ENCODE results near the gene UBE2V1.

The UBE2V1 gene

GRCh38 chr20:50053362-50054230 is 59.4 kb downstream of the UBE2V1 start:
- peak overlapping the region; percentile 97 for H2AK5ac ChIP-seq (ENCODE audit: low read depth, low read length)
- H3K79me1 ChIP-seq (ENCODE audit: low read depth, low read length) = peaks cover 1% of the 10 kb centered on the region
- peak overlapping the region; percentile 72 for H4K8ac ChIP-seq (ENCODE audit: low read depth, low read length)
- H3K4ac ChIP-seq (ENCODE audit: low read length) = peak overlapping the region; percentile 85
- DNase-seq (ENCODE audit: low spot score) = no peak
- peak overlapping the region; percentile 2 for H3K23ac ChIP-seq (ENCODE audit: low read depth, low read length, poor library complexity)
- H3K27ac ChIP-seq (replicated peaks; ENCODE audit: low read length) = no peak overlapping the region
- no peaks in the 10 kb centered on the region for H3K36me3 ChIP-seq (replicated peaks in 1 of 2; ENCODE audit: control insufficient read depth in 2 of 2, insufficient read depth in 2 of 2, low read length in 2 of 2)
- H2BK12ac ChIP-seq (ENCODE audit: low read length) = peak overlapping the region; percentile 98
- no peak overlapping the region for H2BK5ac ChIP-seq (ENCODE audit: low read length)
- H3K9me3 ChIP-seq (replicated peaks in 1 of 2; ENCODE audit: control insufficient read depth in 2 of 2, insufficient read depth in 1 of 2, low read depth in 1 of 2, low read length in 2 of 2) = no peaks in the 10 kb centered on the region
- peak overlapping the region; percentile 78 for H2AFZ ChIP-seq (ENCODE audit: low read length)
- H3K27me3 ChIP-seq (ENCODE audit: control insufficient read depth in 3 of 3, insufficient read depth in 3 of 3, low read depth in 1 of 3, low read length in 3 of 3) = no peaks in the 10 kb centered on the region
- H3K14ac ChIP-seq (ENCODE audit: low read length) = peak overlapping the region; percentile 6
- H3K18ac ChIP-seq (ENCODE audit: low read length) = peak overlapping the region; percentile 77
- H2BK120ac ChIP-seq (ENCODE audit: low read depth, low read length) = no peak overlapping the region
- no peak overlapping the region for H3K4me2 ChIP-seq (ENCODE audit: insufficient read depth, low read length, poor library complexity, severe bottlenecking)
- H3K4me1 ChIP-seq (ENCODE audit: control insufficient read depth in 2 of 2, insufficient read depth in 1 of 2, low read depth in 1 of 2, low read length in 2 of 2) = peaks cover 7% of the 10 kb centered on the region in 2 donors
- H2BK15ac ChIP-seq (ENCODE audit: low read length) = peak overlapping the region; percentile 91
- H4K91ac ChIP-seq (ENCODE audit: low read depth, low read length, poor library complexity) = no peak overlapping the region
- H3K4me3 ChIP-seq (ENCODE audit: low read length in 2 of 2) = no peak overlapping the region
- no CpG with 5 or more reads among the region's 19 CpGs for WGBS, 2 donors (ENCODE audit: extremely low coverage in 2 of 2, insufficient read length in 2 of 2, insufficient replicate concordance in 1 of 2)
- no peak overlapping the region for H3K9ac ChIP-seq (ENCODE audit: low read depth, low read length, poor library complexity)

DNA sequence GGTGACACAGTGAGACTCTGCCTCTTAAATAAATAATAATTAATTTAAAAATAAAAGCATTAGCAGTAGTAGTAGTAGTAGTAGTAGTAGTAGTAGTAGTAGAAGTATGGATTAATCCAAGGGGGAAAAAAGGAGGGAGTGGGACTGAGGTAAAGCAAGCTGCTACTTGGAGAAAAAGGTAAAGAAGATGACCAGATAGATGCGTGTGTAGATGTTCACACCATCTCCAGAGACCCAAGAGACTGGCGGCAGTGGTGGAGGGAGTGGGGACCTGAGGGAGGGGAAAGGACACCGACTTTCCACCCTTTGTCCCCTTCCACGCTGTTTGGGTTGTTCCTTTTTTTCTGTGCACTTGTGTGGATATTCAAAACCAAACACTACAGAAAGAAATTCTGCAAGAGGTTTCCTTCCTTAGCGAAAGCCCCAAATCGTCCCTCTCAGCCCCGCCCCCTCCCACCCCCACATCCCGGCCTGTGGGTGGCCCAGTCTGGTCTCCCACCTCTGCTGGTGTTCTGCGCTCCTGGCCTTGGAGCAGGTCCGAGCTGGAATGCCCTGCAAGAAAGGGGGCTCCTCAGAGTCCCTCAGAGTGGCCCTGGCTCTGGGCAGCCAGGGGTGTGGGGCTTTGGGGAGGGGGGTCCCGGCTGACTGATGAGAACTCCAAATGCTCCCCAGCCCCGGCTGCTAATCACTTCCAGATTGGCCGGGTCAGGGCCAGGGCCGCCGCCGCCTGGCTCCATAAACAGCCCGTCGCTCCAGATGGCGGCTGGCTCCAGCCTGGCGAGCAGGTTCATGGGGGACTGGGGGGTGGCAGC is 60.2 kb downstream of the UBE2V1 start:
- Histone ChIP-seq H2BK120ac (ENCODE audit: low read depth, low read length) (no peak overlapping the region), H2BK12ac (ENCODE audit: low read length) (peak overlapping the region; percentile 97), H3K4ac (ENCODE audit: low read length) (no peak overlapping the region), H3K27me3 (ENCODE audit: control insufficient read depth in 3 of 3, insufficient read depth in 3 of 3, low read depth in 1 of 3, low read length in 3 of 3) (no peaks in the 10 kb centered on the region), H3K4me3 (ENCODE audit: low read length in 2 of 2) (no peak overlapping the region), H4K8ac (ENCODE audit: low read depth, low read length) (no peak overlapping the region), H3K9me3 (replicated peaks in 1 of 2; ENCODE audit: control insufficient read depth in 2 of 2, insufficient read depth in 1 of 2, low read depth in 1 of 2, low read length in 2 of 2) (no peaks in the 10 kb centered on the region), H3K4me2 (ENCODE audit: insufficient read depth, low read length, poor library complexity, severe bottlenecking) (no peak overlapping the region), H3K79me1 (ENCODE audit: low read depth, low read length) (peaks cover 1% of the 10 kb centered on the region), H3K23ac (ENCODE audit: low read depth, low read length, poor library complexity) (no peak overlapping the region), H3K4me1 (ENCODE audit: control insufficient read depth in 2 of 2, insufficient read depth in 1 of 2, low read depth in 1 of 2, low read length in 2 of 2) (peaks cover 7% of the 10 kb centered on the region in 2 donors), H3K14ac (ENCODE audit: low read length) (no peak overlapping the region), H2BK15ac (ENCODE audit: low read length) (no peak overlapping the region), H3K27ac (replicated peaks; ENCODE audit: low read length) (no peak overlapping the region), H2BK5ac (ENCODE audit: low read length) (no peak overlapping the region), H3K9ac (ENCODE audit: low read depth, low read length, poor library complexity) (no peak overlapping the region), H3K36me3 (replicated peaks in 1 of 2; ENCODE audit: control insufficient read depth in 2 of 2, insufficient read depth in 2 of 2, low read length in 2 of 2) (no peaks in the 10 kb centered on the region), H2AK5ac (ENCODE audit: low read depth, low read length) (no peak overlapping the region), H4K91ac (ENCODE audit: low read depth, low read length, poor library complexity) (no peak overlapping the region), H2AFZ (ENCODE audit: low read length) (peak overlapping the region; percentile 78), H3K18ac (ENCODE audit: low read length) (no peak overlapping the region)
- WGBS, 2 donors (ENCODE audit: extremely low coverage in 2 of 2, insufficient read length in 2 of 2, insufficient replicate concordance in 1 of 2) = no CpG with 5 or more reads among the region's 20 CpGs
- no peak for DNase-seq (ENCODE audit: low spot score)

DNA sequence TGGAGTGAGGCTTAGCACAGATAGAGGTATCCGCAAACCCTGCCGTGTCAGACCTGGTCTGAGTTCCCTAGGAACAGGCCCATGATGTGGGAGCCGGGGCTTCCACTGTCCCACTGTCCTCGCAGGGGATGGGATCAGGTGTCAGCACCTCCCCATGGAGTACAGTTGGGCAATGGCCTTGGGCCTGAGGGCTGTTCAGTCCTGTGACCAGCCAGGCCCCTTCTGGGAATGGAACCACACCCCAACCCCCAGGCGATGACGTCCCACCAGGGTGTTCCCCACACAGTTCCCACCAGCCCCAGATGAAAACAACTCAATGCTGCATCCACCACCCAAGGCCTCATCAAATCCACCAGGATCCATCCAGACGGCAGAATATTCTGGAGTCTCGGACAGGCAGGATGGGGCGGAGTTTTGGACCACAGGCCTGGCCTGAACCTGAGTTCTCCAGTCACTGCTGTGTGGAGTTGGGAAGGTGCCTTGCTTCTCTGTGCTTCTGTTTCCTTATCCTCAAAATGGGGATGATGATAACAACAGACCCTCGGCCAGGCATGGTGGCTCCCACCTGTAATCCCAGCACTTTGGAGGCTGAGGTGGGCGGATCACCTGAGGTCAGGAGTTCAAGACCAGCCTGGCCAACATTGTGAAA is 62.2 kb downstream of the UBE2V1 start:
- H3K27ac ChIP-seq (replicated peaks; ENCODE audit: low read length) = no peak overlapping the region
- no peak overlapping the region for H3K4ac ChIP-seq (ENCODE audit: low read length)
- H2AK5ac ChIP-seq (ENCODE audit: low read depth, low read length) = peak overlapping the region; percentile 96
- H2BK120ac ChIP-seq (ENCODE audit: low read depth, low read length) = no peak overlapping the region
- H2BK15ac ChIP-seq (ENCODE audit: low read length) = no peak overlapping the region
- no peak overlapping the region for H3K4me3 ChIP-seq (ENCODE audit: low read length in 2 of 2)
- peak overlapping the region; percentile 48 for H4K8ac ChIP-seq (ENCODE audit: low read depth, low read length)
- H3K4me2 ChIP-seq (ENCODE audit: insufficient read depth, low read length, poor library complexity, severe bottlenecking) = no peak overlapping the region
- H3K18ac ChIP-seq (ENCODE audit: low read length) = peak overlapping the region; percentile 83
- H3K79me1 ChIP-seq (ENCODE audit: low read depth, low read length) = peaks cover 1% of the 10 kb centered on the region
- H2AFZ ChIP-seq (ENCODE audit: low read length) = no peak overlapping the region
- H3K36me3 ChIP-seq (replicated peaks in 1 of 2; ENCODE audit: control insufficient read depth in 2 of 2, insufficient read depth in 2 of 2, low read length in 2 of 2) = no peaks in the 10 kb centered on the region
- peak overlapping the region; percentile 63 for H2BK12ac ChIP-seq (ENCODE audit: low read length)
- H3K9ac ChIP-seq (ENCODE audit: low read depth, low read length, poor library complexity) = no peak overlapping the region
- no peaks in the 10 kb centered on the region for H3K9me3 ChIP-seq (replicated peaks in 1 of 2; ENCODE audit: control insufficient read depth in 2 of 2, insufficient read depth in 1 of 2, low read depth in 1 of 2, low read length in 2 of 2)
- no peak overlapping the region for H4K91ac ChIP-seq (ENCODE audit: low read depth, low read length, poor library complexity)
- H3K23ac ChIP-seq (ENCODE audit: low read depth, low read length, poor library complexity) = peak overlapping the region; percentile 43
- no peak for DNase-seq (ENCODE audit: low spot score)
- no CpG with 5 or more reads among the region's 11 CpGs for WGBS, 2 donors (ENCODE audit: extremely low coverage in 2 of 2, insufficient read length in 2 of 2, insufficient replicate concordance in 1 of 2)
- no peaks in the 10 kb centered on the region for H3K27me3 ChIP-seq (ENCODE audit: control insufficient read depth in 3 of 3, insufficient read depth in 3 of 3, low read depth in 1 of 3, low read length in 3 of 3)
- peaks cover 7 to 12% of the 10 kb centered on the region in 2 donors for H3K4me1 ChIP-seq (ENCODE audit: control insufficient read depth in 2 of 2, insufficient read depth in 1 of 2, low read depth in 1 of 2, low read length in 2 of 2)
- H2BK5ac ChIP-seq (ENCODE audit: low read length) = no peak overlapping the region
- H3K14ac ChIP-seq (ENCODE audit: low read length) = no peak overlapping the region

Data from neuronal stem cell (in vitro differentiated cells).